Keratinocyte (primary cell): ENCODE measurements around the gene NT5DC3. TPM values are rescaled to one million over a fixed set of nuclear protein-coding genes. Genes with fewer than 3 reads are reported as not detected.

ENCODE experiments used
- DNase-seq: peaks from one replicate; pipeline ENCODE4 v3.0.0-alpha.2; 2011; ENCODE audit warnings: low read depth, missing footprints, low spot score
- FAIRE-seq: peaks from 2 replicates; lab custom pipeline; 2011; peaks lifted over from hg19 to GRCh38; lab: Jason Lieb, UNC
- H2AFZ ChIP-seq: 2 replicates; pipeline ENCODE4 v1.6.0; 2012; ENCODE audit warnings: low read length, control low read depth, inconsistent platforms; ENCODE audit not compliant: control insufficient read depth
- H3K27ac ChIP-seq: 2 replicates; pipeline ENCODE4 v1.5.1; 2011; ENCODE audit warnings: low read length; ENCODE audit not compliant: control insufficient read depth, insufficient read depth
- H3K27me3 ChIP-seq: 3 replicates; pipeline ENCODE4 v1.6.0; 2011; ENCODE audit warnings: low read length; ENCODE audit not compliant: control insufficient read depth, insufficient read depth; ENCODE audit errors: extremely low read depth
- H3K36me3 ChIP-seq, 2 experiments: 2 replicates in 1 of 2; 3 replicates in 1 of 2; pipeline ENCODE4 v1.5.1; 2011; ENCODE audit warnings: low read length in 2 of 2, mild to moderate bottlenecking in 1 of 2; ENCODE audit not compliant: control insufficient read depth in 2 of 2, insufficient read depth in 2 of 2; ENCODE audit errors: extremely low read depth in 1 of 2
- H3K4me1 ChIP-seq: 3 replicates; pipeline ENCODE4 v1.5.1; 2011; ENCODE audit warnings: low read length; ENCODE audit not compliant: control insufficient read depth, insufficient read depth; ENCODE audit errors: extremely low read depth
- H3K4me2 ChIP-seq: 3 replicates; pipeline ENCODE4 v1.6.0; 2011; ENCODE audit warnings: low read depth, low read length; ENCODE audit not compliant: control insufficient read depth, insufficient read depth; ENCODE audit errors: extremely low read depth
- H3K4me3 ChIP-seq, 3 experiments: fragments of 200-600 bp in 1 of 3; sonication (generic) in 1 of 3; 2 replicates in 2 of 3; 3 replicates in 1 of 3; pipeline ENCODE4 v1.5.1; 2011 to 2016; ENCODE audit warnings: low read length in 3 of 3, mild to moderate bottlenecking in 3 of 3, control low read depth in 2 of 3, inconsistent platforms in 1 of 3, low read depth in 1 of 3, mixed read lengths in 1 of 3, mixed run types in 1 of 3, moderate library complexity in 1 of 3; ENCODE audit not compliant: control insufficient read depth in 2 of 3, insufficient read depth in 2 of 3; ENCODE audit errors: extremely low read depth in 1 of 3
- H3K79me2 ChIP-seq: 2 replicates; pipeline ENCODE4 v1.6.0; 2012; ENCODE audit warnings: low read length; ENCODE audit not compliant: control insufficient read depth, insufficient read depth
- H3K9ac ChIP-seq: 3 replicates; pipeline ENCODE4 v1.6.0; 2011; ENCODE audit warnings: low read length; ENCODE audit not compliant: control insufficient read depth, insufficient read depth; ENCODE audit errors: extremely low read depth
- H3K9me1 ChIP-seq: 3 replicates; pipeline ENCODE4 v1.6.0; 2011; ENCODE audit warnings: low read length; ENCODE audit not compliant: control insufficient read depth, insufficient read depth; ENCODE audit errors: extremely low read depth
- H3K9me3 ChIP-seq: 2 replicates; pipeline ENCODE4 v1.5.1; 2012; ENCODE audit warnings: low read depth, low read length; ENCODE audit not compliant: control insufficient read depth
- H4K20me1 ChIP-seq: 3 replicates; pipeline ENCODE4 v1.6.0; 2011; ENCODE audit warnings: low read length; ENCODE audit not compliant: control insufficient read depth, insufficient read depth; ENCODE audit errors: extremely low read depth
- EZH2 ChIP-seq: IDR thresholded peaks from one replicate; pipeline ENCODE4 v1.6.1; 2012; ENCODE audit warnings: inconsistent platforms, mild to moderate bottlenecking, low read length, moderate library complexity
- dilution Hi-C: fragments of 300-500 bp; cut with MboI; formaldehyde crosslinking; loops from one replicate; pipeline ENCODE4 v1.7.0; 2020; ENCODE audit warnings: low sequenced_read_pairs; ENCODE audit not compliant: extremely low pct_ligation_motif_present
- polyA plus RNA-seq, 5 experiments: library from polyadenylated mRNA; depleted of rRNA in 3 of 5; stranded (reverse) in 3 of 5; stranded (forward) in 1 of 5; unstranded in 1 of 5; fragments of >200 nt; gene quantifications; 1 replicate in 1 of 5; 2 replicates in 3 of 5; 3 replicates in 1 of 5; pipeline versions ENCODE4 v1.2.1 to v1.2.3, GENCODE V29; 2011 to 2012; ENCODE audit warnings: missing spikeins in 2 of 5, low read depth in 1 of 5, low replicate concordance in 1 of 5
- TF ChIP-seq, protein P1 (sequence below), 3 experiments: IDR thresholded peaks in 1 of 3; conservative IDR thresholded peaks in 1 of 3; optimal IDR thresholded peaks in 1 of 3; 2 replicates in 2 of 3; 3 replicates in 1 of 3; pipeline versions ENCODE3 to v1.5.1; 2011; ENCODE audit warnings: low read length in 3 of 3, mild to moderate bottlenecking in 3 of 3, moderate library complexity in 2 of 3, control low read depth in 1 of 3, inconsistent platforms in 1 of 3; ENCODE audit not compliant: insufficient read depth in 2 of 3; ENCODE audit errors: extremely low read depth in 1 of 3

NT5DC3 gene
- polyA plus RNA-seq, 1 donor (not counting 4 experiments of a cell fraction or from before 2014, with no cell fraction given), result 12.8 TPM

DNA sequence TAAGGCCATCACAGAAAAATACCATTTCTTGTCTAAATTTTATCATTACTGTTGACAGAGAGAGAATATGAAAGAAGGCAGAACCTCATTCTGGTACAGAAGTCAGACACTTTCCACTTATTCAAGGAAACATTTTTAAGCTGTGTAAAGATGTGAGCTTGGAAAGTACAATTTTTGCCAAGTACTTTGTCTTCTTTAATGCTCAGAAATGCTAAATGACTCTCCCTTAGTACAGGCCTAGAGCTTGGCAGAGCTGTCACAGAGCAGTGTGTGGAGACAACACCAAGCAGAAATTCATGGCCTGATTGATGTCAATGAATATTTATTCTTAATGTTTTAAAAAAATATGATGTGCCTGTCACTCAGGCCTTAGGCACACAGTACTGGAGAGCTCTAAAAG lies 20.7 kb downstream of the NT5DC3 start:
- Histone ChIP-seq H3K9me1 (peaks cover 2% of the 10 kb centered on the region), H3K9me3 (peaks cover 2% of the 10 kb centered on the region), H2AFZ (no peak overlapping the region), H3K4me3 (no peak overlapping the region), H3K4me1 (peaks cover 9% of the 10 kb centered on the region), H4K20me1 (no peaks in the 10 kb centered on the region), H3K9ac (no peak overlapping the region), H3K36me3 (peaks cover 7 to 10% of the 10 kb centered on the region in 2 experiments), H3K79me2 (peaks cover 88% of the 10 kb centered on the region), H3K27ac (no peak overlapping the region), H3K27me3 (no peaks in the 10 kb centered on the region), H3K4me2 (no peak overlapping the region)
- no peak for TF ChIP-seq EZH2
- FAIRE-seq (no peak), DNase-seq (no peak)
- dilution Hi-C loops, result no loop called here

DNA sequence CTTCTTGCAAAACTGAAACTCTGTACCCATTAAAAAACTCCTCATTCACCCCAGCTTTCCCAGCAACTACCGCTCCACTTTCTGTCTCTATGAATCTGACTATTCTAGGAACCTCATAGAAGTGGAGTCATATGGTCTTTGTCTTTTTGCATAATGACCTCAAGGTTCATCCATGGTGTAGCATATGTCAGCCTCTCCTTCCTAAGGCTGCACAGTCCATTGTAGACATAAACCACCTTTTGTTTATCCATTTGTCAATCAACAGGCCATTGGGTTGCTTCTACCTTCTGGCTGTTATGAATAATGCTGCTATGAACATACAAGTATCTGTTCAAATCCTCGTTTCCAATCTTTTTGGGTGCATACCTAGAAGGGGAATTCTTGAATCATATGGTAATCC lies 21.1 kb downstream of the NT5DC3 start:
- Histone ChIP-seq H3K9me1 (peaks cover 2% of the 10 kb centered on the region), H3K4me2 (no peak overlapping the region), H3K27me3 (no peaks in the 10 kb centered on the region), H4K20me1 (no peaks in the 10 kb centered on the region), H3K79me2 (peaks cover 88% of the 10 kb centered on the region), H3K36me3 (peaks cover 10% of the 10 kb centered on the region in 2 experiments), H3K4me3 (no peak overlapping the region), H3K4me1 (peaks cover 9% of the 10 kb centered on the region), H3K9me3 (peaks cover 2% of the 10 kb centered on the region), H3K9ac (no peak overlapping the region), H3K27ac (no peak overlapping the region), H2AFZ (no peak overlapping the region)
- dilution Hi-C loops, result no loop called here
- no peak for TF ChIP-seq EZH2
- TF ChIP-seq, protein P1, sequence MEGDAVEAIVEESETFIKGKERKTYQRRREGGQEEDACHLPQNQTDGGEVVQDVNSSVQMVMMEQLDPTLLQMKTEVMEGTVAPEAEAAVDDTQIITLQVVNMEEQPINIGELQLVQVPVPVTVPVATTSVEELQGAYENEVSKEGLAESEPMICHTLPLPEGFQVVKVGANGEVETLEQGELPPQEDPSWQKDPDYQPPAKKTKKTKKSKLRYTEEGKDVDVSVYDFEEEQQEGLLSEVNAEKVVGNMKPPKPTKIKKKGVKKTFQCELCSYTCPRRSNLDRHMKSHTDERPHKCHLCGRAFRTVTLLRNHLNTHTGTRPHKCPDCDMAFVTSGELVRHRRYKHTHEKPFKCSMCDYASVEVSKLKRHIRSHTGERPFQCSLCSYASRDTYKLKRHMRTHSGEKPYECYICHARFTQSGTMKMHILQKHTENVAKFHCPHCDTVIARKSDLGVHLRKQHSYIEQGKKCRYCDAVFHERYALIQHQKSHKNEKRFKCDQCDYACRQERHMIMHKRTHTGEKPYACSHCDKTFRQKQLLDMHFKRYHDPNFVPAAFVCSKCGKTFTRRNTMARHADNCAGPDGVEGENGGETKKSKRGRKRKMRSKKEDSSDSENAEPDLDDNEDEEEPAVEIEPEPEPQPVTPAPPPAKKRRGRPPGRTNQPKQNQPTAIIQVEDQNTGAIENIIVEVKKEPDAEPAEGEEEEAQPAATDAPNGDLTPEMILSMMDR (optimal IDR thresholded peaks at IDR 0.05 in 1 of 3, IDR thresholded peaks at IDR 0.05 in 1 of 3, conservative IDR thresholded peaks at IDR 0.05 in 1 of 3; ENCODE audit: extremely low read depth in 1 of 3, insufficient read depth in 2 of 3, low read length in 3 of 3), result no peak
- FAIRE-seq (no peak), DNase-seq (no peak)

DNA sequence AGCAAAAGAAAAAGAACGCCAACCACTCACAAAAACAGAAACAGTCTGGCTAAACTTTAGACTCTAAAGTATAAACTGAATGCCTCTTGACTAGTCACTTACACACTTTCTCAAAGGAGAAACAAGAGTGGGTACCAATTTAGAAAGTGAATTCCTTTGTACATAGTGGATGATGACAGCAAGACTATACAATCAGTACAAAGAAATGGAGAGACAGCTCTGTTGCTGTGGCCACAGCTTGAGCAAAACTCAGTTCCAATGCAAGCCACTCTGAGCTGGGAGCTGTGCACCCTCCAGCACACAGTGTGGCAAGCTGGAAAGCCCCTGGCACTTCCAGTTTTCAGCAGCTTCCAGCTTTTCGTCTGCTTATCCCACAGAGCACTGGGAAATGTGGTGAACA lies 21.7 kb downstream of the NT5DC3 start:
- no peaks in the 10 kb centered on the region for H3K27me3 ChIP-seq
- no peak overlapping the region for H3K4me2 ChIP-seq
- peaks cover 9% of the 10 kb centered on the region for H3K4me1 ChIP-seq
- peaks cover 10% of the 10 kb centered on the region in 2 experiments for H3K36me3 ChIP-seq
- H3K9me1 ChIP-seq, result peaks cover 2% of the 10 kb centered on the region
- H4K20me1 ChIP-seq, result no peaks in the 10 kb centered on the region
- FAIRE-seq, result no peak
- TF ChIP-seq, protein P1 (optimal IDR thresholded peaks at IDR 0.05 in 1 of 3, IDR thresholded peaks at IDR 0.05 in 1 of 3, conservative IDR thresholded peaks at IDR 0.05 in 1 of 3; ENCODE audit: extremely low read depth in 1 of 3, insufficient read depth in 2 of 3, low read length in 3 of 3), result no peak
- no peak for TF ChIP-seq EZH2
- no peak for DNase-seq
- no peak overlapping the region for H2AFZ ChIP-seq
- no peak overlapping the region for H3K9ac ChIP-seq
- H3K9me3 ChIP-seq, result peaks cover 2% of the 10 kb centered on the region
- no peak overlapping the region for H3K27ac ChIP-seq
- no peak overlapping the region for H3K4me3 ChIP-seq
- H3K79me2 ChIP-seq, result peaks cover 82% of the 10 kb centered on the region
- dilution Hi-C loops, result no loop called here
